ENCODE results near the gene ZMYND11.

DNA sequence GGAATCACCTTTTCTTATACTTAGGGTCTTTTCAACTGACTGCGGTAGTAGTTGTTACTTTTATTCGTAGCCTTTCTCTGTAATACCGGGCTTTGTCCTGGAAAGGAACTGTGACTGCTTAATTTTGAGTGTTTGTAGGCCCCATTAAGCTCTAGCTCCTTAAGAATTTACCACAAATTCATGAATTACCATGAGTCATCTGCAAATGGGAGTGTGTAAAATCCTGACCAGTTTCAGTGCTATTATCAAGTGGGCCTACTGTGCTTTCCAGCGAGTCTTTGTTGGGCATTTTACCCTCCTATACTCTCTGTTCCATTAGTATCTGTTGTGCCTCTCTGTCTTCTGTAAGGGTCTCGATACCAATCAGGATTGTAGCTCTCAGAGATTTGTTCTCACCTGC lies 49.7 kb downstream of the ZMYND11 start:
- TF ChIP-seq, protein P1, sequence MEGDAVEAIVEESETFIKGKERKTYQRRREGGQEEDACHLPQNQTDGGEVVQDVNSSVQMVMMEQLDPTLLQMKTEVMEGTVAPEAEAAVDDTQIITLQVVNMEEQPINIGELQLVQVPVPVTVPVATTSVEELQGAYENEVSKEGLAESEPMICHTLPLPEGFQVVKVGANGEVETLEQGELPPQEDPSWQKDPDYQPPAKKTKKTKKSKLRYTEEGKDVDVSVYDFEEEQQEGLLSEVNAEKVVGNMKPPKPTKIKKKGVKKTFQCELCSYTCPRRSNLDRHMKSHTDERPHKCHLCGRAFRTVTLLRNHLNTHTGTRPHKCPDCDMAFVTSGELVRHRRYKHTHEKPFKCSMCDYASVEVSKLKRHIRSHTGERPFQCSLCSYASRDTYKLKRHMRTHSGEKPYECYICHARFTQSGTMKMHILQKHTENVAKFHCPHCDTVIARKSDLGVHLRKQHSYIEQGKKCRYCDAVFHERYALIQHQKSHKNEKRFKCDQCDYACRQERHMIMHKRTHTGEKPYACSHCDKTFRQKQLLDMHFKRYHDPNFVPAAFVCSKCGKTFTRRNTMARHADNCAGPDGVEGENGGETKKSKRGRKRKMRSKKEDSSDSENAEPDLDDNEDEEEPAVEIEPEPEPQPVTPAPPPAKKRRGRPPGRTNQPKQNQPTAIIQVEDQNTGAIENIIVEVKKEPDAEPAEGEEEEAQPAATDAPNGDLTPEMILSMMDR (IDR thresholded peaks at IDR 0.05; ENCODE audit: low read length) = no peak
- no peak for TF ChIP-seq EZH2 (IDR thresholded peaks at IDR 0.05; ENCODE audit: borderline replicate concordance, low read length)

Data from OCI-LY1 (cell line).